Lung (tissue), 12 donors: ENCODE results near the gene NFIA. TPM values are rescaled to one million over a fixed set of nuclear protein-coding genes. Genes with fewer than 3 reads are reported as not detected.

Source experiments
- ATAC-seq: fragments of 200-7000 bp; cut with Tn5 transposase; one replicate; pipeline ENCODE4 v1.9.1; 2020; ENCODE audit warnings: moderate number of reproducible peaks; ENCODE audit not compliant: insufficient read depth, low FRiP score
- DNase-seq, 3 donors: peaks; one replicate each; pipeline ENCODE4 v3.0.0-alpha.2; 2013 to 2017
- H3K27ac ChIP-seq, 2 donors: one replicate each; pipeline ENCODE4 v1.5.1; 2013; ENCODE audit warnings: mild to moderate bottlenecking in 2 of 2, moderate library complexity in 2 of 2, control low read depth in 1 of 2, inconsistent platforms in 1 of 2, low read depth in 1 of 2, low read length in 1 of 2
- H3K27me3 ChIP-seq, 3 donors: one replicate each; pipeline ENCODE4 v1.5.1; 2013; ENCODE audit warnings: low read length in 2 of 3; ENCODE audit not compliant: control insufficient read depth in 3 of 3, insufficient read depth in 3 of 3
- H3K36me3 ChIP-seq, 4 donors: one replicate each; pipeline ENCODE4 v1.5.1; 2013; ENCODE audit warnings: low read length in 4 of 4, mild to moderate bottlenecking in 1 of 4, moderate library complexity in 1 of 4; ENCODE audit not compliant: control insufficient read depth in 4 of 4, insufficient read depth in 4 of 4
- H3K4me1 ChIP-seq, 5 donors: one replicate each; pipeline ENCODE4 v1.5.1; 2013; ENCODE audit warnings: low read length in 5 of 5, mild to moderate bottlenecking in 2 of 5, moderate library complexity in 1 of 5; ENCODE audit not compliant: control insufficient read depth in 5 of 5, insufficient read depth in 5 of 5
- H3K4me3 ChIP-seq: one replicate; pipeline ENCODE4 v1.5.1; 2013; ENCODE audit warnings: mild to moderate bottlenecking, control low read depth, moderate library complexity
- H3K9ac ChIP-seq, 2 donors: one replicate each; pipeline ENCODE4 v1.5.1; 2013; ENCODE audit warnings: low read length in 2 of 2, control low read depth in 1 of 2; ENCODE audit not compliant: insufficient read depth in 1 of 2
- H3K9me3 ChIP-seq, 4 donors: one replicate each; pipeline ENCODE4 v1.5.1; 2013; ENCODE audit warnings: low read length in 3 of 4, mild to moderate bottlenecking in 1 of 4, moderate library complexity in 1 of 4; ENCODE audit not compliant: control insufficient read depth in 4 of 4, insufficient read depth in 3 of 4
- WGBS, 2 donors: extraction: QIAGEN DNeasy Blood & Tissue Kit; methylation state at CpG; one replicate each; pipeline ENCODE4 v1.1.7; 2013; 5-methylcytosine and 5-hydroxymethylcytosine counted together
- polyA plus RNA-seq, 2 donors: library from polyadenylated mRNA; stranded (reverse); fragments of 200-250 nt; gene quantifications; one replicate each; pipeline ENCODE4 v1.2.1, GENCODE V29; 2013
- total RNA-seq, 2 donors: library from RNA; depleted of rRNA in 1 of 2; stranded (reverse); fragments of >200 nt in 1 of 2; gene quantifications; one replicate each; pipeline ENCODE4 v1.2.1, GENCODE V29; 2014 to 2021
- TF ChIP-seq, protein P1 (sequence below): IDR thresholded peaks from 2 replicates; pipeline ENCODE4 v1.5.1; 2012; ENCODE audit warnings: mild to moderate bottlenecking; ENCODE audit errors: control extremely low read depth, extremely low read depth
- donor health status: control.
- donor health status: control.
- donor health status: Bipolar disorder and iron deficiency.
- donor health status: healthy.
- donor health status: DM: yes; HTN: yes; CAD: no.

NFIA gene
- total and polyA plus RNA-seq, 4 donors = 3.0 to 63.4 (median 34.2) TPM

- ATAC-seq (no peak), DNase-seq (no peak)
- no peaks in the 10 kb centered on the region for H3K36me3 ChIP-seq
- H3K27ac ChIP-seq = peak overlapping the region in 1 of 2 donors; percentile 7
- no peaks in the 10 kb centered on the region for H3K9me3 ChIP-seq
- no peaks in the 10 kb centered on the region for H3K27me3 ChIP-seq
- H3K4me1 ChIP-seq = peaks cover 0 to 29% (median 6%) of the 10 kb centered on the region in 5 donors
- no peak overlapping the region for H3K4me3 ChIP-seq
- no peak overlapping the region for H3K9ac ChIP-seq
- TF ChIP-seq, protein P1, sequence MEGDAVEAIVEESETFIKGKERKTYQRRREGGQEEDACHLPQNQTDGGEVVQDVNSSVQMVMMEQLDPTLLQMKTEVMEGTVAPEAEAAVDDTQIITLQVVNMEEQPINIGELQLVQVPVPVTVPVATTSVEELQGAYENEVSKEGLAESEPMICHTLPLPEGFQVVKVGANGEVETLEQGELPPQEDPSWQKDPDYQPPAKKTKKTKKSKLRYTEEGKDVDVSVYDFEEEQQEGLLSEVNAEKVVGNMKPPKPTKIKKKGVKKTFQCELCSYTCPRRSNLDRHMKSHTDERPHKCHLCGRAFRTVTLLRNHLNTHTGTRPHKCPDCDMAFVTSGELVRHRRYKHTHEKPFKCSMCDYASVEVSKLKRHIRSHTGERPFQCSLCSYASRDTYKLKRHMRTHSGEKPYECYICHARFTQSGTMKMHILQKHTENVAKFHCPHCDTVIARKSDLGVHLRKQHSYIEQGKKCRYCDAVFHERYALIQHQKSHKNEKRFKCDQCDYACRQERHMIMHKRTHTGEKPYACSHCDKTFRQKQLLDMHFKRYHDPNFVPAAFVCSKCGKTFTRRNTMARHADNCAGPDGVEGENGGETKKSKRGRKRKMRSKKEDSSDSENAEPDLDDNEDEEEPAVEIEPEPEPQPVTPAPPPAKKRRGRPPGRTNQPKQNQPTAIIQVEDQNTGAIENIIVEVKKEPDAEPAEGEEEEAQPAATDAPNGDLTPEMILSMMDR = no peak
- 70% methylated on average over 3 of the region's 3 CpGs for WGBS, 2 donors
Measured at GRCh38 chr1:61285371-61285885, 203.1 kb downstream of the NFIA start.

DNA sequence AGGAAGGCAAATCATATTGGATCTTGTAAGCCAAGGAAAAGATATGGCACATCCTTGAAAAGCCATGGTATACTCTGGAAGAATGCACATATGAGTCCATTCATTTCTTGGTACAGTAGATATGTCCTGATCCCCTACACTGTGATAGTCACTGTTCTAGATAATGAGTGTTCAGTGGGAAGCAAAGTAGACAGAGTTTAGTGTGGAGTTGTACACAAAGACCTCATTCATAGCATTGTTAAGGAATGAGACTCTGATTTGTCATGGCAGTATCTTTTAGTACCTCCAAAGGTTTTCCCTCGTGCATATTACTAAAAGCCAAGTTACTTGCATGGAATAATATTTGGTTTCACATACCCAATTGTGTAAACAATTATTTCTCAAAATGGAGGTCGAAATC lies 204.7 kb downstream of the NFIA start:
- Histone ChIP-seq H3K27me3 (no peaks in the 10 kb centered on the region), H3K9me3 (no peaks in the 10 kb centered on the region), H3K4me3 (no peak overlapping the region), H3K4me1 (peaks cover 0 to 29% (median 5%) of the 10 kb centered on the region in 5 donors), H3K36me3 (no peaks in the 10 kb centered on the region), H3K27ac (peak overlapping the region; percentile 23 to 53), H3K9ac (no peak overlapping the region)
- 87 to 93% methylated on average over 2 of the region's 2 CpGs for WGBS, 2 donors
- no peak for DNase-seq
- TF ChIP-seq, protein P1 = no peak
- ATAC-seq = no peak

DNA sequence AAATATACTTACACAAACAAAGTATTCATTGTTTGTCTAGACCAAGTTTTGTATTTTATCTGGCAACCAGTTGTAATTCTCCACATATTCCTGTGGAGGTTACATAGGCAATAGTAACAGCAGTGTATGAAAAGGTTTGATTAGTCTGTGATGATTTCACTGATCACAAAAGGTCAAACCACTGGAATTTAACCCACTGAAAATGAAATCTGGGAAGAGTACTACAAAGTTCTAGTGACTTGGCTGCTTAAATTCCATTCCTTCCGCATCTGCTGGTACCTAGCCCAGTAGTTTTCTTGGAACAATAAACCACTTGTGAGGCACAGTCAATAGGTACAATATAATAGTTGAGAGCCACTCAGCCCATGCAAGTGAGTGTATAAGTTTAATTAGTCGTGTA lies 205.4 kb downstream of the NFIA start:
- no peaks in the 10 kb centered on the region for H3K36me3 ChIP-seq
- peak; percentile 71 for ATAC-seq
- H3K27me3 ChIP-seq = no peaks in the 10 kb centered on the region
- TF ChIP-seq, protein P1 = no peak
- H3K9ac ChIP-seq = no peak overlapping the region
- no peak overlapping the region for H3K27ac ChIP-seq
- no peaks in the 10 kb centered on the region for H3K9me3 ChIP-seq
- no peak for DNase-seq
- 60 to 83% methylated on average over 2 of the region's 2 CpGs for WGBS, 2 donors
- H3K4me3 ChIP-seq = no peak overlapping the region
- peaks cover 0 to 28% (median 5%) of the 10 kb centered on the region in 5 donors for H3K4me1 ChIP-seq
